Stomach (tissue), 4 donors: ENCODE measurements around the gene ANKRD28.
"Not testable (repeated sequence)": the region's sequence is repeated elsewhere in the genome, so short reads cannot be mapped to it uniquely, and the experiment has no call there.

Experiments used
- EP300 ChIP-seq: sonication (generic); formaldehyde crosslinking; IDR thresholded peaks from one replicate; pipeline ENCODE4 v1.6.1; 2017; ENCODE audit warnings: antibody characterized with exemption
- TF ChIP-seq, protein P1 (sequence below), 7 experiments: fragments of 450-650 bp in 4 of 7; fragments of 200-600 bp in 3 of 7; sonication (generic) in 3 of 7; IDR thresholded peaks; one replicate each; pipeline ENCODE4 v1.5.1; 2016 to 2019; ENCODE audit warnings: antibody characterized with exemption in 7 of 7, control low read depth in 2 of 7, mild to moderate bottlenecking in 1 of 7

DNA sequence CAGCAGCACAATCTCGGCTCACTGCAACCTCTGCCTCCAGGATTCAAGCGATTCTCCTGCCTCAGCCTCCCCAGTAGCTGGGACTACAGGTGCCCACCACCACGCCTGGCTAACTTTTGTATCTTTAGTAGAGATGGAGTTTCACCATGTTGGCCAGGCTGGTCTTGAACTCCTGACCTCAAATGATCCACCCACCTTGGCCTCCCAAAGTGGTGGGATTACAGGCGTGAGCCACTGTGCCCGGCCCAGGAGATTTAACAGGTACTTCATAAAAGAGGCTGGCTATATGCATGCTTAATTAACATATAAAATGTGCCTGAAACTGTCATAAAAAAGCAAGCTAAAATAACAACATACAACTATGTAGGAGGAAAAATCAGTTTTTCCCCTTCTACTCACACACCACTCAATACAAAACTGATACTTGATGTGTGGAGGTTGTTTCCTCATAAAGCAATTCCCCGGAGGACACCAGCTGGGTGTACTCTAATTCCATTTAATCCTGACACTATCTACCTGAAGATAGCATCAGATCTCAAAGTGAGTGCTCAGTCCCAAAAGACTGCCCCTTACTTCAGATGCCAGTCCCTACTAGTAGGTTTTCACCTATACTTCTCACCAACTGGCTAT is 22.7 kb downstream of the ANKRD28 start:
- TF ChIP-seq, protein P1, sequence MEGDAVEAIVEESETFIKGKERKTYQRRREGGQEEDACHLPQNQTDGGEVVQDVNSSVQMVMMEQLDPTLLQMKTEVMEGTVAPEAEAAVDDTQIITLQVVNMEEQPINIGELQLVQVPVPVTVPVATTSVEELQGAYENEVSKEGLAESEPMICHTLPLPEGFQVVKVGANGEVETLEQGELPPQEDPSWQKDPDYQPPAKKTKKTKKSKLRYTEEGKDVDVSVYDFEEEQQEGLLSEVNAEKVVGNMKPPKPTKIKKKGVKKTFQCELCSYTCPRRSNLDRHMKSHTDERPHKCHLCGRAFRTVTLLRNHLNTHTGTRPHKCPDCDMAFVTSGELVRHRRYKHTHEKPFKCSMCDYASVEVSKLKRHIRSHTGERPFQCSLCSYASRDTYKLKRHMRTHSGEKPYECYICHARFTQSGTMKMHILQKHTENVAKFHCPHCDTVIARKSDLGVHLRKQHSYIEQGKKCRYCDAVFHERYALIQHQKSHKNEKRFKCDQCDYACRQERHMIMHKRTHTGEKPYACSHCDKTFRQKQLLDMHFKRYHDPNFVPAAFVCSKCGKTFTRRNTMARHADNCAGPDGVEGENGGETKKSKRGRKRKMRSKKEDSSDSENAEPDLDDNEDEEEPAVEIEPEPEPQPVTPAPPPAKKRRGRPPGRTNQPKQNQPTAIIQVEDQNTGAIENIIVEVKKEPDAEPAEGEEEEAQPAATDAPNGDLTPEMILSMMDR (IDR thresholded peaks at IDR 0.05): not testable (repeated sequence)
- not testable (repeated sequence) for TF ChIP-seq EP300
